LNCAP (cell line): ENCODE measurements around the gene WWOX.

Experiments
- CTCF ChIP-seq: fragments of 450-650 bp; IDR thresholded peaks from 2 replicates; pipeline ENCODE4 v1.5.1; 2017; ENCODE audit warnings: mild to moderate bottlenecking

The WWOX gene

GRCh38 chr16:78258375-78259065, 159.1 kb downstream of the WWOX start:
- no peak for TF ChIP-seq CTCF

GRCh38 chr16:78259873-78260272, 160.4 kb downstream of the WWOX start:
- no peak for TF ChIP-seq CTCF

- no peak for TF ChIP-seq CTCF
Measured at GRCh38 chr16:78264642-78265041, 165.2 kb downstream of the WWOX start.

- no peak for TF ChIP-seq CTCF
Measured at GRCh38 chr16:78269256-78269655, 169.8 kb downstream of the WWOX start.

- no peak for TF ChIP-seq CTCF
Measured at GRCh38 chr16:78271981-78272380, 172.5 kb downstream of the WWOX start.

- TF ChIP-seq CTCF: no peak
Measured at GRCh38 chr16:78274771-78275170, 175.3 kb downstream of the WWOX start.

- no peak for TF ChIP-seq CTCF
Measured at GRCh38 chr16:78275420-78275819, 176.0 kb downstream of the WWOX start.
